Karpas-422 (cell line): ENCODE results near the gene FRMD3. TPM values are rescaled to one million over a fixed set of nuclear protein-coding genes. Genes with fewer than 3 reads are reported as not detected.
"Not testable (repeated sequence)": the region's sequence is repeated elsewhere in the genome, so short reads cannot be mapped to it uniquely, and the experiment has no call there.

ENCODE experiments used
- DNase-seq: peaks from one replicate; pipeline ENCODE4 v3.0.0-alpha.2; 2015
- H2AFZ ChIP-seq: fragments of 200-600 bp; sonication (generic); 2 replicates; pipeline ENCODE4 v1.6.1; 2014; ENCODE audit warnings: antibody characterized with exemption, low read length, mixed read lengths
- H3K27ac ChIP-seq: fragments of 200-600 bp; sonication (generic); 2 replicates; pipeline ENCODE4 v1.5.1; 2014; ENCODE audit warnings: mild to moderate bottlenecking, low read length, moderate library complexity
- H3K27me3 ChIP-seq: fragments of 200-600 bp; sonication (generic); 2 replicates; pipeline ENCODE4 v1.6.1; 2014; ENCODE audit warnings: low read length, mixed read lengths
- H3K36me3 ChIP-seq: fragments of 200-600 bp; sonication (generic); 2 replicates; pipeline ENCODE4 v1.6.1; 2014; ENCODE audit warnings: low read length, mixed read lengths; ENCODE audit not compliant: insufficient read depth
- H3K4me1 ChIP-seq: fragments of 200-600 bp; sonication (generic); 2 replicates; pipeline ENCODE4 v1.6.1; 2014; ENCODE audit warnings: mild to moderate bottlenecking, low read length, mixed read lengths
- H3K4me2 ChIP-seq: fragments of 200-600 bp; sonication (generic); 2 replicates; pipeline ENCODE4 v1.6.1; 2014; ENCODE audit warnings: low read length, low read depth, mild to moderate bottlenecking; ENCODE audit not compliant: poor library complexity, severe bottlenecking
- H3K4me3 ChIP-seq: fragments of 200-600 bp; sonication (generic); 2 replicates; pipeline ENCODE4 v1.5.1; 2014; ENCODE audit warnings: mild to moderate bottlenecking, antibody characterized with exemption, low read length, mixed read lengths
- H3K79me2 ChIP-seq: fragments of 200-600 bp; sonication (generic); 2 replicates; pipeline ENCODE4 v1.6.1; 2014; ENCODE audit warnings: mild to moderate bottlenecking, low read length, mixed read lengths
- H3K9ac ChIP-seq: fragments of 200-600 bp; sonication (generic); 2 replicates; pipeline ENCODE4 v1.6.0; 2014; ENCODE audit warnings: low read length
- H3K9me2 ChIP-seq: fragments of 200-600 bp; sonication (generic), shearing (Covaris generic); replicated peaks from 2 replicates; pipeline ENCODE4 v1.6.0; 2014; ENCODE audit warnings: mild to moderate bottlenecking, low read length, moderate library complexity; ENCODE audit not compliant: insufficient read depth
- H3K9me3 ChIP-seq: fragments of 300-700, 200-600 bp; sonication (generic); 2 replicates; pipeline ENCODE4 v1.6.1; 2014; ENCODE audit warnings: low read length, mixed read lengths
- H4K20me1 ChIP-seq: fragments of 200-600 bp; sonication (generic); 2 replicates; pipeline ENCODE4 v1.6.1; 2014; ENCODE audit warnings: mild to moderate bottlenecking, antibody characterized with exemption, low read length, low read depth; ENCODE audit not compliant: insufficient read depth
- total RNA-seq: library from RNA; depleted of rRNA; stranded (reverse); fragments of >200 nt; shearing (Covaris generic); gene quantifications from 2 replicates; pipeline ENCODE4 v1.2.3, GENCODE V29; 2014; ENCODE audit warnings: low replicate concordance

The FRMD3 gene
- total RNA-seq, 1 experiment from 2014 or later = not detected

DNA sequence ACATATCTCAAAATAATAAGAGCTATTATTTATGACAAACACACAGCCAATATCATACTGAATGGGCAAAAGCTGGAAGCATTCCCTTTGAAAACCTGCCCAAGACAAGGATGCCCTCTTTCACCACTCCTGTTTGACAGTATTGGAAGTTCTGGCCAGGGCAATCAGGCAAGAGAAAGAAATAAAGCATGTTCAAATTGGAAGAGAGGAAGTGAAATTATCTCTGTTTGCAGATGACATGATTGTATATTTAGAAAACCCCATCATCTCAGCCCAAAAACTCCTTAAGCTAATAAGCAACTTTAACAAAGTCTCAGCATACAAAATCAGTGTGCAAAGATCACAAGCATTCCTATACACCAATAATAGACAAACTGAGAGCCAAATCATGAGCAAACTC, 20.2 kb downstream of the FRMD3 start:
- H3K9ac ChIP-seq, H2AFZ ChIP-seq, H4K20me1 ChIP-seq, H3K36me3 ChIP-seq, H3K4me3 ChIP-seq, DNase-seq, H3K27me3 ChIP-seq, H3K4me1 ChIP-seq, H3K9me2 ChIP-seq, H3K79me2 ChIP-seq, H3K4me2 ChIP-seq, H3K27ac ChIP-seq, H3K9me3 ChIP-seq: not testable (repeated sequence)

DNA sequence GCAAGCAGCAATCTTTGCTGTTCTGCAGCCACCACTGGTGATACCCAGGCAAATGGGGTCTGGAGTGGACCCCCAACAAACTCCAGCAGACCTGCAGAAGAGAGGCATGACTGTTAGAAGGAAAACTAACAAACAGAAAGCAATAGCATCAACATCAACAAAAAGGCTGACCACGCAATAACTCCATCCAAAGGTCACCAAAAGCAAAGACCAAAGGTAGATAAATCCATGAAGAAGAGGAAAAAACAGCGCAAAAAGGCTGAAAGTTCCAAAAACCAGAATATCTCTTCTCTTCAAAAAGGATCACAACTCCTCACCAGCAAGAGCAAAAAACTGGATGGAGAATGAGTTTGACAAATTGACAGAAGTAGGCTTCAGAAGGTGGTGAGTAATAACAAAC, 23.4 kb downstream of the FRMD3 start:
- H3K36me3 ChIP-seq = no peaks in the 10 kb centered on the region
- H3K9me3 ChIP-seq = no peaks in the 10 kb centered on the region
- DNase-seq = no peak
- H3K27me3 ChIP-seq = no peaks in the 10 kb centered on the region
- no peak overlapping the region for H3K9ac ChIP-seq
- H2AFZ ChIP-seq = no peak overlapping the region
- no peak overlapping the region for H3K4me3 ChIP-seq
- no peaks in the 10 kb centered on the region for H3K79me2 ChIP-seq
- no peaks in the 10 kb centered on the region for H3K9me2 ChIP-seq
- no peak overlapping the region for H3K27ac ChIP-seq
- H3K4me1 ChIP-seq = no peaks in the 10 kb centered on the region
- no peaks in the 10 kb centered on the region for H4K20me1 ChIP-seq
- H3K4me2 ChIP-seq = no peak overlapping the region

DNA sequence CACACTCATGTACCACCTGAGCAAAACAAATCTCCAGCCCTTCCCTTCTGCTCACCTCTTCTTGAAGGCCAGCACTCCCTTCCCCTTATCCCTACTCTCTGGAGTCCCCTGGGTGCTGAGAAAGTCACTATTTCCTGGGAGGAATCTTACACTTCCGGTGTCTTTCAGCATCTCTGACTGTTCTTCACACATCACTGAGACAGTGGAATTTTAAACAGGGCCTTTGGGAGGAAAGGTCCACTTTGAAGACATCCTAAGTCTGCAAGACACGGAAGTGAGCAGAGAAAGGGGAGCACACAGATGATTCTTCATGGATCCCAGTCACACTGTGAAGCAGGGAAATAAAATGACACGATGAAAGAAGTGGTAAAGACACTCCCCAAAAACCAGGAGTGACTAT, 25.6 kb downstream of the FRMD3 start:
- H3K4me3 ChIP-seq = no peak overlapping the region
- H3K4me1 ChIP-seq = no peaks in the 10 kb centered on the region
- no peaks in the 10 kb centered on the region for H3K27me3 ChIP-seq
- DNase-seq = no peak
- no peaks in the 10 kb centered on the region for H4K20me1 ChIP-seq
- no peak overlapping the region for H2AFZ ChIP-seq
- H3K79me2 ChIP-seq = no peaks in the 10 kb centered on the region
- no peaks in the 10 kb centered on the region for H3K9me2 ChIP-seq
- H3K27ac ChIP-seq = no peak overlapping the region
- no peaks in the 10 kb centered on the region for H3K36me3 ChIP-seq
- H3K9ac ChIP-seq = no peak overlapping the region
- H3K9me3 ChIP-seq = no peaks in the 10 kb centered on the region
- H3K4me2 ChIP-seq = no peak overlapping the region

DNA sequence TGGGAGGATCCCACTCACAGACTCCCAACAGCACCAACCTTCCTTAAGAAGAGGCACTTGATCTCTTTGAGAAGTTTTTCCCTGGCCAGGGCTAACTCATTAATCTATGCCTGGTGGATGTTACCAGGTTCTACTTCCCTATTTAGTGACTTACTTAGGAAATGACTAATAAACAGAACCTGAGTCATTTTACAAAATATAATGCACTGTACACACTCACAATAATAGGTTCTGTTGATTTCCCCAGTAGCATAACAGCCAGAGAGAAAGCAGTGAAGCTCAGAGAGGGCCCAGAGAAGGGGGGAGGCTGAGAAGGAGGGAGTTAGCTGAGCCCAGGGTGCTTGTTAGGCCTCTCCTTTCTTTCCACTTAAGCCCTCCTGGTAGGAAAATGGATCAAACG, 27.1 kb downstream of the FRMD3 start:
- H3K4me2 ChIP-seq = no peak overlapping the region
- no peak overlapping the region for H2AFZ ChIP-seq
- H3K9me3 ChIP-seq = no peaks in the 10 kb centered on the region
- no peak overlapping the region for H3K9ac ChIP-seq
- no peaks in the 10 kb centered on the region for H3K79me2 ChIP-seq
- H4K20me1 ChIP-seq = no peaks in the 10 kb centered on the region
- no peaks in the 10 kb centered on the region for H3K9me2 ChIP-seq
- H3K4me3 ChIP-seq = no peak overlapping the region
- no peaks in the 10 kb centered on the region for H3K27me3 ChIP-seq
- H3K36me3 ChIP-seq = no peaks in the 10 kb centered on the region
- no peak for DNase-seq
- no peaks in the 10 kb centered on the region for H3K4me1 ChIP-seq
- no peak overlapping the region for H3K27ac ChIP-seq

DNA sequence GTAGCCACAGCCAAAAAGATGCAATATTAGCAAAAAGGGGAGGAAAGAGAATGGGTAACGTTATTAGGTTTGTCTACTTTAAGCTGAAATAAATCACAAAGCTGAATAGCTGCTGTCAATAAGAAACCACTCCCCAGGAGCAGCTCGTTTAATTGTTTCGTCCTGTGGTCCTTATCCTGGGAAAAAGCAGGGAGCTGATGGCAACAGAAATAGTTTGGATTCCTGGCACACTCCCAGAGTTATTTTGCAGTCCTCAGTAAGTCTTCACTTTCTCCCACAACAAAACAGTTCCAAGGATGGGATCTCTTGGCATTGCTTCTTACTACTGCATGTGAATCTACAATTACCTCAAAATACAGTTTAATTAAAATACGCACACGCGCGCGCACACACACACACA, 28.8 kb downstream of the FRMD3 start:
- no peak for DNase-seq
- Histone ChIP-seq H3K27ac (no peak overlapping the region), H3K9me2 (no peaks in the 10 kb centered on the region), H4K20me1 (no peaks in the 10 kb centered on the region), H3K4me3 (no peak overlapping the region), H3K27me3 (no peaks in the 10 kb centered on the region), H3K9ac (no peak overlapping the region), H3K4me2 (no peak overlapping the region), H2AFZ (no peak overlapping the region), H3K9me3 (no peaks in the 10 kb centered on the region), H3K4me1 (no peaks in the 10 kb centered on the region), H3K36me3 (no peaks in the 10 kb centered on the region), H3K79me2 (no peaks in the 10 kb centered on the region)

DNA sequence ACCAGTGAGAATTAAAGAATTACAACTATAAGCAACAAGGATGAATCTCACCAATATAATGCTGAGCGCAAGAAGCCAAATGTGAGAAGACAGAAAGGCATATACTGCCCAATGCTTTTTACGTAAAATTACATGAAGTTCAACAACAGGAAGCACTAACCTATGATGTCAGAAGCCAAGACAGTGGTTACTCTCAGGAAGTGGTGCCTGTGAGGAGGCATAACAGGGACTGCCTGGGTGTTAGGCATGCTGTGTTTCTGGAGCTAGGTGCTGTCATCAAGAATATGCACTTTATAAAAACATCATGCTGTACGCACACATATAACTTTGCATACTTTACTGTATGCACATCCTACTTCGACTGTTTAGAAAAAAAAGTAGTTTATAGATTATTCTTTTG, 30.1 kb downstream of the FRMD3 start:
- no peak for DNase-seq
- Histone ChIP-seq H3K4me1 (no peaks in the 10 kb centered on the region), H3K27me3 (no peaks in the 10 kb centered on the region), H3K36me3 (no peaks in the 10 kb centered on the region), H3K27ac (no peak overlapping the region), H3K4me2 (no peak overlapping the region), H3K9me3 (no peaks in the 10 kb centered on the region), H3K9ac (no peak overlapping the region), H3K9me2 (no peaks in the 10 kb centered on the region), H3K79me2 (no peaks in the 10 kb centered on the region), H4K20me1 (no peaks in the 10 kb centered on the region), H2AFZ (no peak overlapping the region), H3K4me3 (no peak overlapping the region)

DNA sequence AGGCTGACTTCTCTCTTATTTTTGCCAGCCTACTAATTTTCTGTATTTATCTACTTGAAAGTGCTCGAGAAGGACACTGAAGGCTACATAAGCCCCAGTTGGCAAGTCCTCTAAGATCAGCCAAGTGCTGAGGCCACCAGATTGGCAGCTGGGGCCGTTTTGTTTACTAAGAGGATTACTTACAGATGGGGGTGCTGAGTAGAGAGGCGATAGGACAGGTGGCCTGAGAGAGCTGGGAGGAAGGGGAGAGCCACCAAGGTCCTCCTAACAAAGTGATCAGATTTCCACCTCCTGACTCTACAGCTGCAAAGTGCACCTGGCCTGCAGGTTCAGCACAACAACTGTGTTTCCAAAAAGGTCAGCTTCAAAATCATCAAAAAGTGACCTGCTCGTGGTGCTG, 32.9 kb downstream of the FRMD3 start:
- Histone ChIP-seq H3K9ac (no peak overlapping the region), H3K27me3 (no peaks in the 10 kb centered on the region), H3K36me3 (no peaks in the 10 kb centered on the region), H4K20me1 (no peaks in the 10 kb centered on the region), H3K27ac (no peak overlapping the region), H3K4me1 (peaks cover 4% of the 10 kb centered on the region; the same call in 1 of the 2 replicates), H3K79me2 (no peaks in the 10 kb centered on the region), H3K4me2 (no peak overlapping the region), H3K9me3 (no peaks in the 10 kb centered on the region), H3K4me3 (no peak overlapping the region), H3K9me2 (no peaks in the 10 kb centered on the region), H2AFZ (no peak overlapping the region)
- no peak for DNase-seq

DNA sequence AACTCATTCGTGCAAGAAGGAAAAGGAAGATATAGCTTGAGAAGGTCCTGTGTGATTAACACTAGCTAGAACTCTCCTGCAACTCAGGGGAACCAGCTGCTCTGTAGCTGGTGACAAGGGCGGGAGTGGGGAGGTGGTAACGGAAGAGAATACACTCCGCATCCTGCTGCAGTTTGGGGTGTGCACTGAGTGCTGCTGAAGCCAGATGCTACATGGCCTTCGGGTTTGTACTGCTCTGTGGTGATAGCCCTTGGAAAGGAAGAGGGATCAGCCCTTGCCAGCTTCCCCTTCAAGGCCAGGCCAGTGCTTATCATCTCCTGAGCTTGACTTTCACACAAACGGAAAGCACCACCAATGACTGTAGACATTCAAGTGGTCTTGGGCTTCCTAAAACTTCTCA, 34.3 kb downstream of the FRMD3 start:
- H2AFZ ChIP-seq = no peak overlapping the region
- no peaks in the 10 kb centered on the region for H3K79me2 ChIP-seq
- no peak for DNase-seq
- H3K9me3 ChIP-seq = no peaks in the 10 kb centered on the region
- H4K20me1 ChIP-seq = no peaks in the 10 kb centered on the region
- H3K27ac ChIP-seq = no peak overlapping the region
- H3K27me3 ChIP-seq = no peaks in the 10 kb centered on the region
- H3K36me3 ChIP-seq = no peaks in the 10 kb centered on the region
- no peaks in the 10 kb centered on the region for H3K9me2 ChIP-seq
- no peak overlapping the region for H3K4me3 ChIP-seq
- peaks cover 4% of the 10 kb centered on the region; the same call in 1 of the 2 replicates for H3K4me1 ChIP-seq
- H3K9ac ChIP-seq = no peak overlapping the region
- no peak overlapping the region for H3K4me2 ChIP-seq

DNA sequence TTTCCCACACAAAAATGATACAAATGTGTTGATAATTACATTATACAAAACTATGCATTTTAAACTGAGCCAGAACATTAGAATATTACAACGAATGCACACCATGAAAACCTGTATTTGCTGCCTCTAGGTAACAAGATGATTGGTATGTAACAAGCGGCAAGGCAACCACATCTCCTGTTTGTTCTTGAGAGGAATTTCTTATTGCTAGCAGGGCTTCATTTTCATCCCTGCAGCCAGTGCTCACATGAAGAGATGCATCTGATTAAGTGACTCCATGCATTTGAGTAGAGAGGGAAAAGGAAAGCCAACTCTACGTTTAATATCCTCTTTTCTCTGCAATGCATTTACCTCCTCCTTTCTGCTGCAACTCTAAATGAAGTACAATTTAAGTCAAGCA, 36.6 kb downstream of the FRMD3 start:
- no peaks in the 10 kb centered on the region for H3K9me3 ChIP-seq
- no peak overlapping the region for H3K4me2 ChIP-seq
- H3K36me3 ChIP-seq = no peaks in the 10 kb centered on the region
- no peak overlapping the region for H3K27ac ChIP-seq
- no peak for DNase-seq
- no peaks in the 10 kb centered on the region for H3K79me2 ChIP-seq
- H3K4me1 ChIP-seq = peaks cover 4% of the 10 kb centered on the region; the same call in 1 of the 2 replicates
- H4K20me1 ChIP-seq = no peaks in the 10 kb centered on the region
- H2AFZ ChIP-seq = no peak overlapping the region
- no peaks in the 10 kb centered on the region for H3K9me2 ChIP-seq
- no peak overlapping the region for H3K4me3 ChIP-seq
- H3K9ac ChIP-seq = no peak overlapping the region
- H3K27me3 ChIP-seq = no peaks in the 10 kb centered on the region
